GM18505 (cell line): ENCODE data around the gene ASCL5.

Experiments
- ATAC-seq: cut with Tn5 transposase; IDR thresholded peaks from one replicate; pipeline ENCODE4 v1.9.1; 2021; ENCODE audit not compliant: unreplicated experiment
- POLR2A ChIP-seq: IDR thresholded peaks from 4 replicates; pipeline ENCODE4 v1.6.1; 2011; ENCODE audit warnings: borderline replicate concordance; ENCODE audit not compliant: insufficient read depth, insufficient read length; ENCODE audit errors: extremely low read depth

Gene ASCL5

DNA sequence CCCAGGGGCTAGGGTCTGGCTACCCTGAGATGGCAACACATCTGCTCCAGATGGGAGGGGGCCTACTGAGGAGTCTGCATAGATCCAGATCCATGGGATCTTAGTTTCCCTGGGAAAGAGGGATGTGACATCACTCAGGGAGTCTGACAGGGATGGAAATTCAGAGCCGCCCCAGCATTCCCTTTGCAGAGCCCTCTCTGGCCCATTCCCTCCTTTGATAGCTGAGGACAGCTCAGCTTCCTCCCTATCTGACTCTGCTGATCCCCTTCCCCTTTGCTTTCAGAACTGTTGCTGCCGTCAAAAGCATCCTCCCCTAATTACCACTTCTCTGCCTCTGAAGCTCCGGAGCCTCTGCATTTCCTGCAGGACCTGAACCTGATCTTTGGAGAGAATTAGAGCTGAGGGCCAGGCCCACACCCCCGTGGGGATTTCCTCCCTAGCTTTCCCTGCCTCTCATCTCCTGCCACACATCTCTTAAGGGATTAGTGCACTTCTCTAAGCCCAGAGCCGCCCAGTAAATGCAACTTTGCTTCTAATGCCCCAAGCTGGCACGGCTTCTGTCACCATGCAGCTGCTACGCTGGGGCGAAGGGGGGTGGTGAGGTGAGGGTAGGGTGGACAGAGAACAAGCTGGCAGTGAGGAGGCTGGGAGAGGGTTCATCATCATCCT, 9.5 kb upstream of the ASCL5 start:
- TF ChIP-seq POLR2A, result no peak
- ATAC-seq, result no peak

DNA sequence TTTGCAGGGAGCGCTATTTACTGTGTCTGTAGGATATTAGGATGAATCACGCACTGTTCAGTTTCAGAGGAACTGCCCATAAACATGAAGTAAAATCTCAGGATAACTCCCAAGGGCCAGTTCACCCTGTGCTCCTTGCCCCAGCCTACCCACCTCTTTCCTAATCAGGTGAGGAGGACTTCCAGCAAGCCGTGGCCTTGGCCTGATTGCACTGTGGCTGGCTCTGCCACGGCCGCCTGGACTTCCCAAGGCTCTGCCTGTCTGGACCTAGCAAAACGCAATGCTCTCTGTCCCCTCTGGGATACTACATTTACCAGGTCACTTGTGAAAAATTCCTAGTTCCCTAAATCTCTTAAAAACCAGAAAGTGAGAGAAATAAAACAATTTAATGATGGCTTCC, 7.4 kb upstream of the ASCL5 start:
- no peak for ATAC-seq
- TF ChIP-seq POLR2A, result no peak

DNA sequence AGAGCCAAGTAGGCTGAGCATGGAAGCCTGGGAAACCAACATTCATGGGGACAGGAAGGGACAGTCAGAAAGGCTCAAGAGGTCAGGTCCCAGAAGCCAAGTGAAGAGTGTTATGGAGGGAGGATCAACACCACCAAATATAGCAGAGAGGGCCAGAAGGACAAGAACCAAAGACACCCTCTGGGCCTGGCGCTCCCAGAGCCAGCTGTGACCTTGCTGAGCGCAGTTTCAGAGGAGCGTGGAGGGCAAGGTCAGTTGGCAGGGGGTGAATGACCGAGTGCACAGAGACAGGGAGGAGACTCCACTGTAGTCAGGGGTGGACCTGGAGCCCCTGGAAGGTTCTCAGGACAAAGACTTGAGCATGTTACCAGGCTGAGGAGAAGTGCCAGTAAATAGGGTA, 4.4 kb upstream of the ASCL5 start:
- no peak for ATAC-seq

DNA sequence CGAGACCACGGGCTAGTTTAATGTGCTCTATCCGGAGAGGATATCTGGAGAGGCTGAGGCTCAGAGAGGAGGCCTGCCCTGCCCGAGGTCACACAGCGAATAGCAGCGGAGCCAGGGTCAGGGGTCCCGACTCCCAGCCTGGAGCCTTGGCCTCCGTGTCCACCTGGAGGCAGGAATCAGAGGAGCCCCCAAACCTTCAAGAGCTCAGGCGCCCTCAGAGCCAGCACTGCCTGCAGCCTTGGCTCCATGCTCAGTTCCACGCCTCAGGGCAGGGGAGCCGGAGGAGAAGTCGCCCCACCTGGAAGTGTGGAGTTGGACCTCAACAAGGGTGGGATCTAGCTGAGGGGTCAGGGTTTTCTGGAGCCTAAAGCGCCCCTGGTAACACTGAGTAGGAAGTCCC, 2.0 kb upstream of the ASCL5 start:
- ATAC-seq, result no peak
- TF ChIP-seq POLR2A, result no peak

More for the DNA sequence above, 4.4 kb upstream of the ASCL5 start:
- no peak for TF ChIP-seq POLR2A

DNA sequence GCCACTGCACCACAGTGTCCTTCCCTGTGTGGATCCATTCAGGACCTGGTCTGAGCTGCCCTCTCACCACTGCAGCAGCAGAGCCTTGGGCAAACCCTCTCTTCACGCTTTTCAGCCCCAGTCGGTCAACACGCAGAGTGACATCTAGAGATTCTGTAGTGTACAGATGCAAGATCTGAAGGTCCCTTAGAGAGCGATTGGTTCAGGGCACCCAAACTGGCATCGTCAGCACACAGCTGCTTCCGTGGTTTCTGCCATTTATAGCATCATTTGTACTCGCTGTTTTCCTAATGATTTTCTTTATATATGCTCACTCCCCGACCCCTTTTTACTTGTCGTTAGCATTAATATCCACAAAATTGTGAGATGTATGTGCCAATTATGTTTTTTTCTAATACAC, 1.5 kb upstream of the ASCL5 start:
- TF ChIP-seq POLR2A, result no peak
- ATAC-seq, result no peak

DNA sequence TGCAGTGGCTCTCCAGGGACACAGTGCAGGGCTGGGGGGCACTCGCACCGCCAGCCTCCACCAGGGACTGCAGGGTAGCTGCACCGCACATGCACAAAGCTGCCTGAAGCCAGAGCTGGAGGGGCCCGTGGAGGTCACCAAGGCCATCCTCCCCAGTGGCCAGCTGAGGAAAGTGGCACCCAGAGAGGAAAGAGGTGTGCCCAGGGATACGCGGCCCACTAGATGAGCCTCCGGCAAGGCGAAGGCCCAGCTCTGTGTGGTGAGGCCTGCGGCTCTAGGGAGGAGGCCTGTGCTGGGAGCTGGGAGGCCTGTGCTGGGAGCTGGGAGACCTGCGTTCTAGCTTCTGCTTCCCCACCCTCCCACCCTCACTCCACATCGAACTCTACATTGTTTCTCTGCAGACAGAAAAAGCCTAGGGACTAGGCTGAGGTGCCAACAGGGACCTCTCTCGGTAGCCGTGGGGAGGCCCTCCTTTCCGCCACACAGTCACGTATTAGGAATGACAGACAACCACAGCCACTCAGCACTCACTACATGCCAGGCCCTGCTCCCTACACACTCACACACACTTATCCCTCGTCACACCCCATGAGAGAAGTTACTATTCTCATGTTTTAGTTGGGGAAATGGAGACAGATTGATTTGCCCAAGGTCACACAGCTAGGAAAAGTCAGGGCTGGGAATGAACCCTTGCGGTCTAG, 921 bp upstream of the ASCL5 start:
- ATAC-seq, result no peak

DNA sequence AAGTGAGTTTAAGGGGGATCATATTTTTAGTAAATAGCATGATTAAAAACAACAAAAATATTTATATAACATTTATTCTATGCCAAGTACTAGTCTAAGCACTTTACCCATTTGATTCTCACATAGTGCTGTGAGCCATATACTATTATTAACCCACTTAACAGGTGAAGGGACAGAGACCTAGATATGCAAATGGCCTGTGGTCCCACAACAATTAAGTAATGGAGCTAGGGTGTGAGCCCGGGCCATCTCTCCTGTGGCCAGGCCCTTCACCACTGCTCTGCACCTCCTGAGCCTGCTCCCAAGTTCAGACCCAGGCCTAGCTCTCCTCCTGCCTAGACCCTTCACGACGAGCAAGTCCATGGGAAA, 537 bp downstream of the ASCL5 start:
- ATAC-seq, result no peak
- TF ChIP-seq POLR2A, result no peak

More for the DNA sequence above, 921 bp upstream of the ASCL5 start:
- TF ChIP-seq POLR2A, result no peak

DNA sequence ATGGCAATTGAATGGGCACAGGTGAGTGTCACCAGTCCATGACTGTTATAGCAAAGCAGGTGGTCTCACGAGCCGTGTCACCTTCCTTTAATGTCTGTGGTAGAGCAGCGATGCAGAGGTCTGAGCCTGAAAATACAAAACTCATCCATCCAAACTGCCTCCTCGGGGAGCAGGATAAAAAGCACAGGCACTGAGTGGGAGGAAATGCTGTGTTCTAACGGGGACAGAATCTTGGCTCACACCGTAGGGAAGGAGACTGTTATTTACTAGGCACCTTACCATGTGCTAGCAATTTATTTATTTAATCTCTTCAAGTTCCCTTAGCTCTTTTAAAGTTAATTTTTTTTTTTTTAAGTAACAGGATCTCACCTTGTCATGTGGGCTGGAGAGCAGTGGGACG, 1.2 kb downstream of the ASCL5 start:
- TF ChIP-seq POLR2A, result no peak
- ATAC-seq, result no peak

DNA sequence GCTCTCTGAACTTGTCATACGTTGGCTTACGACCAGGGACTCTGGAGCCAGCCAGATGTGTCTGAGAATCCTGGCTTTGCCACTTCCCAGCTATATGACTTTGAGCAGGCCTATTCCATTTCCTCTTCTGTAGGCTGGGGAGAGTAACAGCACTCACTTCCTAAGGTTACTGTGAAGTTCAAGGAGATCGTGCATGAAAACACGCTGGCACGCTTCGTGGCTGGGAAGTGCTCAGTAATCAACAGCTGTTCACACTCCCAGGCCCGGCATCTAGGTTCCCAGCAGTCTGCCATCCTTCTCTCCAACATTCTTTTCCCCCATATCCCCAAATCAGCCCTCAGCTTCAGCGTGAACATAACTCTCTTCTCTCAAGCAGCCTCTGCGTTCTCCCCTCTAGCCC, 2.0 kb downstream of the ASCL5 start:
- no peak for TF ChIP-seq POLR2A
- ATAC-seq, result no peak

DNA sequence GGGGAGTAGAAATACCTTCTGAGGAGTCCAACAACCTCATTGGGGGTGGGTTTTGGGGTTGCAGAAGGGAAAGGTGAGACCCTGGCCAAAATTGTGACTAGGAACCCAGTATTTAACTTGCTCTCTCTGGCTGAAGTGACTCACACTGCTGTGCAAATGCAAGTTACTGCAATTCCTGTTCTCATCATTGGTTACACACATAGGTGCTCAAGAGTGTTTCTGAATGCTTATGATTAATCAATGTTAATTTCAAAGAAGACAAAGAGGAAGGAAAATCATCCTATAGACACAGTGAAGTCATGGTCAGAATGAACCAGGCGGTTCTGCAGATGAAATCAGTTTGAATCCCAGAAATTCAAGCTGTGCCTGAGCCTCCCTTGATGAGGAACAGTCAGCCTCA, 3.1 kb downstream of the ASCL5 start:
- no peak for ATAC-seq
- no peak for TF ChIP-seq POLR2A

DNA sequence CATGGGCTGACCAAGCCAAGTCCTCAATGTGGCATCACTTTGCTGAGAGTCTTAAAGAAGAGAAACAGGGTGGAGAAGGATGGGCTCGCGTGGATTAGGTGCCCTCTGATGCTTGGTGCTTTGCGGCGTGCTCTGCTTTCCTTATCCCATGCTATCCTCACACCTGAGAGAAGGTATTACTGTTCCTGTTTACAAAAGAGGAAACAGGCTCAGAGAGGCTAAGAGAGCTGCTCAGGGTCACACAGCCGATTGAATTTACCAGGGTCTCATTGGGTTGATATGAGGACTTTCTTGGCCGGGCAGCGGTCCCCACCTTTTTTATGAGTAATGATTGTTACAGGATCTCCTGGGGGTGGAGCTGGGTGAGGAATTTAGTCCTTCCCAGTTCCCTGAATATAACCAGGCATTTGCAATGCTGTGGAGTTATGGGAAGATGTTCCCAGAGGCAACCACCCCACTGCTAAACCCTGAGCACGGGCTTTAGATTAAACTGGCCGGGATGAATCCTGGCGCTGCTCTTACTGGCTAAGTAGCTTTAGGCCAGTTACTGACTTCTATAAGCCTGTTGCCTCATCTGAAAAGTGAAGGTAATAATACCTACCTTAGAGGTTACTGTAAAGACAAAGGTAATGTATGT, 4.5 kb downstream of the ASCL5 start:
- no peak for ATAC-seq
- TF ChIP-seq POLR2A, result no peak

DNA sequence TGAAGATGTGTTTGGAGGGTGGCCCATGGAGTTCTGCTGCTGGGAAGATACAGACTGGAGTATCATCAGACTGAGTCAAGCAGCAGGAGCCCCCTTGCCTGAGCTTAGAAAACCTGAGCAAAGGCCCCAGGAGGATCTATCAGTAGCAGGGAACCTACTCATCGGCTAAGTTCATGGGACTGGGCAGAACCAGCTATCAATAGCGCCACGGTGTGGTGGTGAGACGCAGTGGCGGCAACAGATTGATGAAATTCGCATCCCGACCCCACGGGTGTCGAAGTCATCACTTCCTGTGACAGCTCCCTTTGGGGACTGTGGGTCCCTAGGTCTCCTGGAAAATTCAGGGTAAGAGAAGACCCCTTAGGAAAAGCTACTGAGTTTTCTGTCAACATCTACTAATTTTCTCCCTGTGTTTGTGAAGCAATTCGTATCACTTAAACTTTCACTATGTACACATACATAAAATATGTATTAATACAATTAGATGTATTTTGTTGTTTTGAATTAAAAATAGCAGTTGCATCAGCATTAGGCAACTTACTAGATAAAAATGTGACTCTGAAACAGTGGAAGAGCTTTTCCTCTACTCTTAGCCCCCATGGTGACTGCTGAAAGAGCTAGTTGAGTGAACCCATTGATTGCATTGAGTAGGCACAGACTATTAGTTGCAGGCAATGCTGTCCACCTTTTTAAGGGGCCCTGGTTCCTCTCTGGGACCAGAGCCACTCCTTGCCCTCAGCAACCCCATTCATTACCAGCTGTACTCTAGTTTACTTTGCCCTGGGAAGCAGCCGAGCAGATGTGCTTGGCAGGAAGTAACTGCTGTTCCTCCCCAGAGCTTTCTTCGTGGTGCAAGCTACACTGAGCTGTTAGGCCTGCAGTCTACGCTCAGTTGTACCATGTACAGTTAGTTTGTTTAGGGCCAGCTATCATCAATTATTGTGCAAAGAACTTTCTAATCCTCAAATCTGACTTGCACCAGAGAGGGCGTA, 7.5 kb downstream of the ASCL5 start:
- ATAC-seq, result no peak
- no peak for TF ChIP-seq POLR2A

DNA sequence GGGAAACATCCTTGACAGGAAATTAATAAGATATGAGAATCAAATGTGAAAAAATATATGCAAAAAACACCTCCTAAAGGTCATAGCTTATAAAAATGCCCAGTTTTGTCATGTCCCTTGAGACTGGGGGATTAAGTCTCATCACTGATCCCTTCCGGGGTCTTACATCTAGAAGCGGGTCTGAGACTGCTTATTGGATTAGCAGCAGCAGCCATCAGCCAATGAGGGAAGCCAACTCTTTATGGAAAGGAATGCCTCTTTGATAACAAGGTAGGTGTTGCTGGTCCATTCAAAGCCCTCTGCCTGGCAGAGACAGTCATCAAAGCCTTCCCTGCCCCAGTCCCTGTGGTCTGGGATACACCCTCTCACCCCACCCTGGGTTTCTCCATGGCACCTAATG, 10.9 kb downstream of the ASCL5 start:
- no peak for ATAC-seq
- no peak for TF ChIP-seq POLR2A
